ENCODE data around the gene ARSG.

Gene ARSG

GRCh38 chr17:68377771-68378267 lies 86.5 kb downstream of the ARSG start:
- no peak for DNase-seq (ENCODE audit: low read depth in 2 of 2)

- no peak for DNase-seq (ENCODE audit: low read depth in 2 of 2)
Measured at GRCh38 chr17:68378268-68379176, 87.2 kb downstream of the ARSG start.

GRCh38 chr17:68379177-68379510 lies 87.8 kb downstream of the ARSG start:
- DNase-seq (ENCODE audit: low read depth in 2 of 2): no peak

- no peak for DNase-seq (ENCODE audit: low read depth in 2 of 2)
Measured at GRCh38 chr17:68379692-68380677, 88.7 kb downstream of the ARSG start.

GRCh38 chr17:68381076-68381900 lies 90.0 kb downstream of the ARSG start:
- DNase-seq (ENCODE audit: low read depth in 2 of 2): no peak

GRCh38 chr17:68382582-68383085 lies 91.3 kb downstream of the ARSG start:
- DNase-seq (ENCODE audit: low read depth in 2 of 2): no peak

- DNase-seq (ENCODE audit: low read depth in 2 of 2): no peak
Measured at GRCh38 chr17:68383120-68383442, 91.8 kb downstream of the ARSG start.

GRCh38 chr17:68383443-68384321 lies 92.4 kb downstream of the ARSG start:
- DNase-seq (ENCODE audit: low read depth in 2 of 2): no peak

GRCh38 chr17:68384471-68384870 lies 93.2 kb downstream of the ARSG start:
- no peak for DNase-seq (ENCODE audit: low read depth in 2 of 2)

GRCh38 chr17:68384941-68385340 lies 93.6 kb downstream of the ARSG start:
- no peak for DNase-seq (ENCODE audit: low read depth in 2 of 2)

GRCh38 chr17:68385490-68386215 lies 94.4 kb downstream of the ARSG start:
- no peak for DNase-seq (ENCODE audit: low read depth in 2 of 2)

- DNase-seq (ENCODE audit: low read depth in 2 of 2): no peak
Measured at GRCh38 chr17:68387435-68388218, 96.3 kb downstream of the ARSG start.

GRCh38 chr17:68389041-68389440 lies 97.7 kb downstream of the ARSG start:
- no peak for DNase-seq (ENCODE audit: low read depth in 2 of 2)

GRCh38 chr17:68390888-68391545 lies 99.7 kb downstream of the ARSG start:
- DNase-seq (ENCODE audit: low read depth in 2 of 2): no peak

GRCh38 chr17:68391561-68392268 lies 100.4 kb downstream of the ARSG start:
- DNase-seq (ENCODE audit: low read depth in 2 of 2): no peak

- no peak for DNase-seq (ENCODE audit: low read depth in 2 of 2)
Measured at GRCh38 chr17:68394608-68395331, 103.5 kb downstream of the ARSG start.
